Raji (cell line): ENCODE measurements around the gene KLHL6.

Experiments used
- POLR2A ChIP-seq: IDR thresholded peaks from 2 replicates; pipeline ENCODE4 v1.6.1; 2011; ENCODE audit warnings: low read depth, low read length, control low read depth; ENCODE audit not compliant: insufficient read depth

Gene KLHL6

DNA sequence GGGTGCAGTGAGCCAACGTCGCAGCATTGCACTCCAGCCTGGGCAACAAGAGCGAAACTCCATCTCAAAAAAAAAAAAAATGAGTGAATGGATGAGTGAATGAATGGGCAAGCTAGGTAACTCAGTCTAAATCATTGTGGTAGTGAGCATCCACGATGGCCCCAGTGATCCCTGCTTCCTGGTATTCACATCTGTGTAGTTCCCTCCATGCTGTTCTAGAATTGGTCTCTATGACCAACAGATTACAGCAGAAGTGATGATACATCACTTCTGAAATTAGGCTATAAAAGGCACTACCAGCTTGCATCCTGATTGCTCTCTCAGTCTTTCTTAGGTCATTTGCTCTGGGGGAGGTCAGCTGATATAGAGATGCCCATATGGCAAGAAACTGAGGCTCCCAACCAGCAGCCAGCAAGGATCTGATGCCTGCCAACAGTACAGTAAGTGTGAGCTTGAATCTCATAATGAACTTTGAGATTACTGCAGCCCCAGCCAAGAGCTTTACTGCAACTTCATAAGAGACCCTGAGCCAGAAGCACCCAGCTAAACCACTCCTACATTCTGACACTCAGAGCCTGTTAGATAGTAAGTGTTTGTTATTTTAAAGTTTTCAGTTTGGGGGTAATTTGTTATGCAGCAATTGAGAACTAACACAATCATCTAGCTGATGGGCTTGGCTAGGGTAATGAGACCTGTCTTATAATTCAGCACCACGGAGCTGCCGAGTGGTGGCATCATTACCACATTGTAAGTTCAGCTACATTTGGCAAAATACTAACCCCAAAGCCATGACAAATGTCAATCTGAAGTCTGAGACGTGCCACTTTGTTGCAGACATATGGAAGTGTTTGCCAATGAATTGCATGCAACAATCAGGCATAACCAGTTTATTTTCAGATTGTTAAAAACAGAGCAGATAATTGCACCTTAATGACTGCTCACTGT lies 53.0 kb downstream of the KLHL6 start:
- no peak for TF ChIP-seq POLR2A

DNA sequence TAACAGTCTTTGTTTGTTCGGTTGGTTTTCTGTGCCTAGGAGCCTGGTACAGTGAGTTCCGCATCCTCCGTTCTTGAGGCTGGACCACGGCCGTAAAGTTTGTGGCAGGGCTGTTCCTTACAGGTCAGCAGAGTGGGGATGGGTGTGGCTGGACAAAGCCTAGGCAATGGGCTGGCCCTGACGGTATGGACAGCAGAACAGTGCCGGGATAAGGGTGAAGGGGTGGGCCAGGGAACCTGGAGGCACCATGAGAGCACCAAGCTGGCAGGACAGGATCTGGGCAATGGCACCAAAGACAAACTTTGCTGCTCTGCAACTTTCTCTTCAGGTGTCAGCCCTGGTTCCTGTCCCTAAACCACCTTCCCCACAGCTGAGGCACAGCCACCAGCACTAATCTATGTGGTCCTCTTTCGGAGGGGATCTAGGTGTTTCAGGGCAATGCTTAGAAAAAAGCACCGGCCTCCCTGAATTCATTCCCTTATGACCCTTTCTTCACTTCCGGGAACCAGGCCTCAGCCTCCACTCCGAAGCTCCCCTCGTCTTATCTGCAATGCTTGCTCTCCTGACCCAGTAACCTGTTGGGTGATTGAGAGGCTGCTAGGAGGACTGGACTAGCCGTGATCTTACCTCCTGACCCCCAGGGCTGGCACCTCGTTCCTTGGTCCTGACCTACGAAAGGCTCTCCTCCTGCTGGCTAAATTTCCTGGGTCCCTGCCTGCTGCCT lies 54.4 kb downstream of the KLHL6 start:
- no peak for TF ChIP-seq POLR2A

DNA sequence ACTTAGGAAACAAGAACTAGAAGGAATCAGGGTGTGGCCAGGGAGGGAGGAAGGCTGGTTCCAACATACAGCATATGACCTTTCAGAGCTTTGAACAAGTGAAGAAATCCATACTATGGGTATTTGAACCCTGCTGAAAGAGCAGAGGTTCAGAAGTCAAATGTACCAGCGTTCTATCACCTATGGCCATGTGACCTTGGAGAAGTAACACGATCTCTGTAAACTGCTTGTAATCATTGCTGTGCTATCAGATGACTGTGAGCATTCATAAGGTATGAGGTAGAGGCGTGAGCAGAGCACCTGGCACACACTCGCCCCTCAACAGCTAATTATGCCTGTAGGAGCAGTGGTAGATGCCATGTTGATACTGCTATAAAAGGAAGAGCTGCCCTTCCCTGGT lies 55.2 kb downstream of the KLHL6 start:
- no peak for TF ChIP-seq POLR2A

DNA sequence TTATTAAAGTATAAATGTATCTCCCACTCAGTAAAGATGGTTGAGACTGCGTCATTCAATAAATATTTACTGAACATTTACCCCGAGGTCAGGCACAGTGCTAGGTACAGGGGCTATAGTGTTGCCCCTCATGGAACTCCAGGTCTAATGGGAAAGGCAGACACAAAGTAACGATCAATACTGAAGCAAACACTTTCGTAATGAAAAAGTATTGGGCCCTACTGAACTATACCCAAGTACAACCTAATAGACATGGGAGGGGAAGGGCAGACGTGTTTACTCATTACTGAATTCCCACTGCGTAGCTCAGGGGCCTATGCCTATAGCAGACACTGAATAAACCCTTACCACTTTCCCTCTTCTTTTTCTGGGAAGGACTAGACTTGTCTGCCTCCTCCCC lies 56.9 kb downstream of the KLHL6 start:
- no peak for TF ChIP-seq POLR2A

DNA sequence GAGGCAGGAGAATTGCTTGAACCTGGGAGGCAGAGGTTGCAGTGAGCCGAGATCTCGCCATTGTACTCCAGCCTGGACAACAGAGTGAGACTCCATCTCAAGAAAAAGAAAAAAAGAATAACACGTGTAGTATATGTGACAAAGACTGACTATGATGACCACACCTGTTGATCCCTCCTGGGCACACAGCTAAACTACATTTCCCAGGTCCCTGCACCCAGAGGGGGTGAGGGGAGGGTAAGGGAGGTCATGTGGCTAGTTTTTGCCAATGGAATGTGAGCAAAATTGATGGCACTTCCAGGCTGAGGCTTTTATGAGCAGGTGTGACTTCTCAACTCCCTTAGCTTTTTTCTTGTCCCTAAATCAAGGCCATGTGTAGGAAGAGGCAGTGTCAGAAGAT lies 58.2 kb downstream of the KLHL6 start:
- TF ChIP-seq POLR2A = no peak

DNA sequence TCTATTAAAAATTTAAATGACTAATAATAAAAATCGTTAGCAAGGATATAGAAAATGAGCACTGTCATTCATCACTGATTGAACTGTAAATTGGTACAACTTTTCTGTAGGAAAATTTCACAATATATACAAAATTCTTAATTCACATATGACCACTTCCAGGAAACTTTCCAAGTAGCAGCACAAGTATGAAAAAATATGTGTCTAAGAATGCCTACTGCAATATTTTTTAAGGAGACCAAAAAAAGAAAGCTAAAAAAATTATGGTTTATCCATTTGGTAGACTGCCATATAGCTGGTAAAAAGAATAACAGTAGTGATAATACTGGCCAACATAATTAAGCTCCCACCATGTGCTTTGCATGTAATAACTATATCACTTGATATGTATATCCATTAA lies 59.2 kb downstream of the KLHL6 start:
- no peak for TF ChIP-seq POLR2A

DNA sequence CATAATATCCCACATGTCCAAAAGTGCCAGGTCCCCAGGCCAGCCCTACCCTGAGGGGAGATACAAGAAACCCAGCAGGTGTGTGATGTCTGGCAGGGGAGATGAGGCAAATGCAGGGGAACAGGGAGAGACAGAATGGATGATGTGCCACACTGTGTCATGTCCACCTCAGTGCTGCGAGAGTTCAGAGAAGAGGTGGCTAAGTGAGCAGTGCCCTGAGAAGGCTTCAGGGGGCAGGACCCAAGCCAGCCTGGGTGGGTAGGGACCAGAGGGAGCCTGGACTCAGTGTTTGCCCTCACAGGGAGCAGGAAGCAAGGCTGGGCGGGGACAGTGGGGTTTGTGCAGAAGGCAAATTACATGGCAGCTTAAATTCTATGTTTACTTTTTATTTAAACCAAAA lies 61.2 kb downstream of the KLHL6 start:
- no peak for TF ChIP-seq POLR2A

DNA sequence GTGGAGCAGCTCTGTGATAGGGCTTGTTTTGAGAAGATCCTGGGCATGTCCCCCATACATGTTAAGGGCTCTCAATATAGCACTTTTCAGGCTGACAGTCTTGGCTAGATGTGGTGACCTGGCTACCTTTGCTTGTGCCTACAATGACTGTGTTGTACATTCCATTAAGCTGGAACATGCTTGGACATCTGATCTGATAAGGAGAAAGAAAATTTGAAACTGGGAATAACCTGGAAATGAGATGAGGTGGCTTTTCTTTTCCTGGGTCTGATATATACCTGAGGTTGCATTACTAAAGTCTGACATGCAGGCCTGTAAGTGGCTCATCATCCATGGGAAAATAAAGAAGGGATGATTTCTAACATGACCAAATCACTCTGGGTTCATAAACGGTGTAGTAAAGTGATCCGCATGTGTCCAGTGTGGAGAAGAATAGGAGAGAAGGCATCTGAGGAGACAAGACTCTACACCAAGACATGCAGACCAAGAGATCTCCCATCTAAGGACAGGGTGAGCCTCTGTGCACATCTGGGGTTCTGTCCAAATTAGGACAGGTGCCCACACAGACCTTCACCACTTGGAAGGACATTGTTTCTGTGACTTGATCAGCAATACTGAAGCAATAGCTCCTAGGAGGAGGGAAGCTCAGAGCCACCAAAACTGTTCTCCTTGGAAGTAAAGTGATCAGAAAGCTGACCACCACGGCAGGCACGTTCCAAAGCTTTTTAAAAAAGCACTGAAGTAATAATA lies 62.0 kb downstream of the KLHL6 start:
- no peak for TF ChIP-seq POLR2A

DNA sequence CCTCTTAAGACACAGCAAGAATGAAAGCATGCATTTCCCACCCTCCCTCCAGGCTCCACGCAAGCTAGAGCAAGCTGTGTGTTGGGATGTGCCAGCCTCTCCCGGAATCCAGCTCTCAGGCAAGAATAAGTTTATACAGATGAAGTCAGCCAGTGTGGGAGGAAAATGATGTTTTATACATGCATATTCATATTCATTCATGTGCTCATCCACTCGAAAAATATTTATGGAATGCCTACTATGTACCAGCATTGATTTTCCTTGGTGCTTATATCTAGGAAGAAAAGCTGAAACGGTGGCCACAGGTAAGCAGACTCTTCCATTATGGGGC lies 62.7 kb downstream of the KLHL6 start:
- no peak for TF ChIP-seq POLR2A

DNA sequence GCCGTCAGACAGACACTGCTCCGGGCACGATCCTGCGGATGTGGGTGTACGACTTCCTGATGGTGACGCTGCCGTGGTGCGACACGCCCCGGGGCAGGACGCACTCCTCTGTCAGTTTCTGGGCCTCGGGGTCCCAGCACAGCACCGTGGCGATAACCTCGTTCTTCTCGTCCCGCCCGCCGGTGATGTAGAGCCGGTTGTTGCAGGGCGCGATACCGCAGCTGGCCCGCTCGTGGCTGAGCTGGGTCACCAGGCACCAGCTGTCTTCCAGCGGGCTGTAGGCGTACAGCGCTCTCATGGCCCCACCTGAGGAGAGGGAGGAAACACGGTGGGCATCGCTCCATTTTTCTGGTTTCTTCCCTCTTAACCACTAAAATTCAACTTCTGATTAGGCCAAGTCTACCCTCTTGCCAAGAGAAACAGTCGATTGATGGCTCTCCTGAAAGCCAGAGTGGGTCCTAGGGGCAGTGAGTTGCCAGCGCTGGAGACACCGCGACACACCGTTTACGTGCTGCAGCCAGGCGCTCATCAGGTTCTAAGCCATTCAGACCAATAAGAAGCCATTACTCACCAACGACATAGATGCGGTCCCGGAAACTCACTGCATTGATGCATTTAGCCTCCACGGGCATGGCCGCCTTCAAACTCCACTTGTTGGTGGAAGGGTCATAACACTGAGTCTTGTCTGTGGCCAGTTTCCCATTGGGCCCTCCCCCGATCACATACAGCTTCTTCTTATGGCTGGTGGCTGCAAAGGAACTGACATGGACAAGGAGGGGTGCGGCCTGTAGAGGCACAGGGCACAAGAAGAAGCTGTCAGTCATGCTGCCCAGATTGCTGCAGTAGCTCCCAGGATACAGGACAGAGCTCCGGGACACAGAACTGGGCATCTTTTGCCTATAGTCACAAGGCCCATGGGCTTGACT lies 63.3 kb downstream of the KLHL6 start:
- TF ChIP-seq POLR2A = no peak

DNA sequence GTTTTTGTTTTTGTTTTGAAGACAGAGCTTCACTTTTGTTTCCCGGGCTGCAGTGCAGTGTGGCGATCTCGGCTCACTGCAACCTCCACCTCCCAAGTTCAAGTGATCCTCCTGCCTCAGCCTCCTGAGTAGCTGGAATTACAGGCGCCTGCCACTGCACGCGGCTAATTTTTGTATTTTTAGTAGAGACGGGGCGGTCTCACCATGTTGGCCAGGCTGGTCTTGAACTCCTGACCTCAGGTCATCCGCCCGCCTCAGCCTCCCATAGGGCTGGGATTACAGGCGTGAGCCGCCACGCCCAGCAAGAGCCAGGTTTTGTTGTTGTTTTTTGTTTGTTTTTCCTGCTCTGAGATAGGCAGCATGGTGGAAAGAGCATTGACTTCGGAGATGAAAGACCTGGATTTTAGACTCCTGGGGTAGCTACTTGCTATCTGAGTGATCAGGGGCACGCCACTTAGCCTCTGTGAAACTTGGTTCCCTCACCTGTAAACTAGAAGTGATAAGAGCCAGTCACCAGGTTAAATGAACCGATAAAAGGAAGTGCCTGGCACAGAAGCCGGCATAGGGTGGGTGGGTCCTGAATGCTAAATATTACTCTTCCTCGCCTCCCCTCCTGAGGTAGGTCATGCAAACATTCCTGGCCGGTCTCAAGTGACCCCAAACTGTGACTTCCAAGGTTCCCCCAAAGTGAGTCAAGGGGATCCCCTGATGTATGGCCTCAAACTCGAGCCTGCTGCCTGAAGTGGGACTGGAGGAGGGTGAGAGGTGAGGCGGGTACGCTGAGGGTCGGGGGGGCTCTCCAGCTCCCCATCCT lies 64.2 kb downstream of the KLHL6 start:
- no peak for TF ChIP-seq POLR2A

DNA sequence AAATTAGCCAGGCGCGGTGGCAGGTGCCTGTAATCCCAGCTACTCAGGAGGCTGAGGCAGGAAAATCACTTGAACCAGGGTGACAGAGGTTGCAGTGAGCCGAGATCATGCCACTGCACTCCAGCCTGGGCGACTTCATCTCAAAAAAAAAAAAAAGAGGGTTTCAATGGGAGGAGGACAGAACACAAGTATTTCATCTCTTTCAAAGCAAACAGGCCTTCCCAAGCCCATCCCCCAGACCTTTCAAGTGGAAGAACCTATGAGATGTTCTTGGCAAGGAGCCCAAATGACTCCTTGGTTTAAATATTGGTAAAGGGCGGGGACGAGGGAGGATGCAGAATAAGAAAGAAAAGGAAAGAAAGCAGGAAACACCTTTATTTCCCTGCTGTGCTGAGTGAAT lies 64.9 kb downstream of the KLHL6 start:
- no peak for TF ChIP-seq POLR2A

DNA sequence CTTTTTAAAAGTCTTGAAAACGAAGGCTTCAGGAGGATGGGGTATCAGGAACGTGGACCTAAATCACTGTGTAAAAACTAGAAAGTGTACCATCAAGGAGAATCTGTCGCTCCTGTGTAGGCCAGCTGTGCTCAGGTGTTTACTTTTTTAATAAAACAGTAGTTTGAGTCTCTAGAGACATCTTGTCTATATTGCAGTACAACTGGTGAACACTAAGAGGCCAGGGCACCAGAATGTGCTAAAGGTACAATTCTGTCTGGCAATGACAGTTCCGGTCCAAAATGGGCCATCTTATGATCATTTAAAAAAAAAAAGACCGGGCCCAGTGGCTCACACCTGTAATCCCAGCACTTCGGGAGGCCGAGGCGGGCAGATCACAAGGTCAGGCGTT lies 65.3 kb downstream of the KLHL6 start:
- TF ChIP-seq POLR2A = no peak

DNA sequence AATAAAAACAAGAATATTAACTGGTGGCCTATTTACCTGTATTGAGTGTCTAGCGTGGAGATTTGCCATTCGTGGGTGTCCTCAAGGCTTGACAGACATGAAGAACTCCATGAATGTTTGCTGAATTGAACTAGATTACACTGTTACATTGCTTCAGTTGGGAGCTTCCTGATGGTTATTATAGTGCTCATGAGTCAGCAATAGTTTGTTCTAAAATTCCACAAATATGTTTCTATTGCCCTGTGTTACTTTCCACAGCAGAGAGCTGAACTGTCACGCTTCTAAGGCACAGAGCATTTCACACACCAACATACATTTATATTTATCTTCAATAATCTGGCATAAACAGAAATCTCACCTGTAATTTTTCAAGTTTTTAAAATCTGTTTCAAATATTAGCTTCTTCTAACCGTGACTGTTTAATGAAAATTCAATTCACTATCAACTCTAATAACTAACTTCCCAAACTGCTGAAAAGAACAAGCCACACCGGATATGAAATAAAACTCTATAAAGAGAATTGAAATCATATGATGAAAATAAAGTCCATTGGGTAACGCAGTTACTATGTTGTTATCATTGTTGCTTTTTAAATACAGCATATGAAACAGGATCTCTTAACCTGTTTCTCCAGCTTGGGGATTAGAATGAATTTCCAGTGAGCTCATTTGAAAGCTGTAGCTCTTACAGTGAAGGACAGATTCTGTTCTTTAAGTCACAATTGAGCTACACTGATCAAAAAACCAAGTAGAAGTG lies 65.9 kb downstream of the KLHL6 start:
- TF ChIP-seq POLR2A = no peak

DNA sequence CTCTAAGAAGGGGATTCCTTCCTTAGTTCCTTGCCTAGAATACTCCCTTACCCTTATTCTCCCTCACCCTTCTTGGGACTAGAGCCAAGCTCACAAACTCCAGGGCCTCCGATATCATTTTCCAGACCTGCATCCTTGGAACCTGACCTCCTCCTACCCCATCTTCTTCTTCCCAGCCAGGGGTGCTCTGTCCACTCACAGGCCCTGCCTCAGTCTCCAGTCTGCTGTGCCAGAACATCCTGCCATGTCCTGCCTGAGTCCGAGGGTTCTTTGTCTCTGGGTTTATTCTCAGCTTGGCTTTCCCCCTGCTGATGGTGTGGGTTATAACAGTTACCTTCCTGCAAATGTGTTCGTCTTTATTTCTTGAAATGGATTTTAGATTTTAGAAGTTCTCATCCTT lies 67.2 kb downstream of the KLHL6 start:
- TF ChIP-seq POLR2A = no peak
